GM13977 (cell line): ENCODE results near the gene NENF.

ENCODE experiments used
- DNase-seq: peaks from one replicate; pipeline ENCODE4 v3.0.0; 2012; ENCODE audit warnings: low spot score
- in situ Hi-C: fragments of 300-500 bp; cut with MboI; formaldehyde crosslinking; loops from one replicate; pipeline ENCODE4 v1.12.0; 2022; ENCODE audit warnings: low sequenced_read_pairs, low pct_unique_long_range_greater_than_20kb, mixed read lengths, inconsistent platforms; ENCODE audit not compliant: unreplicated experiment
- TF ChIP-seq, protein P1 (sequence below): IDR thresholded peaks from 2 replicates; pipeline ENCODE4 v1.5.1; 2012; ENCODE audit warnings: mild to moderate bottlenecking, control low read depth; ENCODE audit not compliant: insufficient read depth; ENCODE audit errors: extremely low read depth, missing control alignments

The NENF gene

DNA sequence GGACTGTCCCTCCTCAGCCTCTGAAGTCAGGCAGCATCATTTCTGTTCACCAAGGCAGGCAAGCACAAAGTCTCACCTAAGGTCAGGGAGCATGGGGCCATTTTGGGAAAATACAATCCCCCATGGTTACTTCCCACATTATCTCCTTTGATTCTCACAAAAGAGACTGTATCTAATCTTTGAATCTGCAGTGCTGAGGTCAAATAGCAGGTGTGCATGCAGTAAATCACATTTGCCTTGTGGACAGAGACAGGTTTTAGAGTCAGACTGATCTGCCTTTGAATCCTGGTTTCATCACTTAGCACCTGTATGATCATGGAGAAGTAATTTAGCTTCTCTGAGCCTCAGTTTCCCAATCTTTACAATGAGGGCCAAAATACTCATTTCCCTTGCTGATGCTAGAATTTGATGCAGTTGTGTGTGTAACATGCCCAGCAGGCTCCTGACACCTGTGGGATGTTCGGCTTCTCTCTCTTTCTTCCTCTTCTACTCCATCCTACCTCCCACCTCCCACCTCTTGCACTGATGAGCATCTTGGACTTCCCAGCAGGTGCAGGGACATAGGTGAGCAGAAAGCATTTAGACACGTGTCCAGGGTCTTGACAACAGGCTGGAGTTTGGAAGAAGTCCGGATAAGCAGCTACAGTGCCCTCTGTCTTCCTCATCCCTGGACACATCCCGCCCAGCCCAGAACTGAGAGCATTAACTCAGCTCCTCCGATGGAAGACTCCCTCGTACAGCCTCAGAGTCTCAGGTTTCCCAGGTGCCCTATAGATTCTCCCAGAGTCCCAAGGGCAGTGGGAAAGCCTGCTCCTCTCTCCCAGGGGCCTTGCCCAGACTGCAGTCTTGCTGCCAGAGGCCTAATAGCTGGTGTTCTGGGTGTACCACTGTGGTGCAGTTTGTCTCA, 18.9 kb downstream of the NENF start:
- in situ Hi-C loops: loop anchor here (25.0 kb wide), 1 partner anchor 536 kb away; no protein-coding TSS in a partner anchor
- DNase-seq: no peak
- TF ChIP-seq, protein P1, sequence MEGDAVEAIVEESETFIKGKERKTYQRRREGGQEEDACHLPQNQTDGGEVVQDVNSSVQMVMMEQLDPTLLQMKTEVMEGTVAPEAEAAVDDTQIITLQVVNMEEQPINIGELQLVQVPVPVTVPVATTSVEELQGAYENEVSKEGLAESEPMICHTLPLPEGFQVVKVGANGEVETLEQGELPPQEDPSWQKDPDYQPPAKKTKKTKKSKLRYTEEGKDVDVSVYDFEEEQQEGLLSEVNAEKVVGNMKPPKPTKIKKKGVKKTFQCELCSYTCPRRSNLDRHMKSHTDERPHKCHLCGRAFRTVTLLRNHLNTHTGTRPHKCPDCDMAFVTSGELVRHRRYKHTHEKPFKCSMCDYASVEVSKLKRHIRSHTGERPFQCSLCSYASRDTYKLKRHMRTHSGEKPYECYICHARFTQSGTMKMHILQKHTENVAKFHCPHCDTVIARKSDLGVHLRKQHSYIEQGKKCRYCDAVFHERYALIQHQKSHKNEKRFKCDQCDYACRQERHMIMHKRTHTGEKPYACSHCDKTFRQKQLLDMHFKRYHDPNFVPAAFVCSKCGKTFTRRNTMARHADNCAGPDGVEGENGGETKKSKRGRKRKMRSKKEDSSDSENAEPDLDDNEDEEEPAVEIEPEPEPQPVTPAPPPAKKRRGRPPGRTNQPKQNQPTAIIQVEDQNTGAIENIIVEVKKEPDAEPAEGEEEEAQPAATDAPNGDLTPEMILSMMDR: no peak

DNA sequence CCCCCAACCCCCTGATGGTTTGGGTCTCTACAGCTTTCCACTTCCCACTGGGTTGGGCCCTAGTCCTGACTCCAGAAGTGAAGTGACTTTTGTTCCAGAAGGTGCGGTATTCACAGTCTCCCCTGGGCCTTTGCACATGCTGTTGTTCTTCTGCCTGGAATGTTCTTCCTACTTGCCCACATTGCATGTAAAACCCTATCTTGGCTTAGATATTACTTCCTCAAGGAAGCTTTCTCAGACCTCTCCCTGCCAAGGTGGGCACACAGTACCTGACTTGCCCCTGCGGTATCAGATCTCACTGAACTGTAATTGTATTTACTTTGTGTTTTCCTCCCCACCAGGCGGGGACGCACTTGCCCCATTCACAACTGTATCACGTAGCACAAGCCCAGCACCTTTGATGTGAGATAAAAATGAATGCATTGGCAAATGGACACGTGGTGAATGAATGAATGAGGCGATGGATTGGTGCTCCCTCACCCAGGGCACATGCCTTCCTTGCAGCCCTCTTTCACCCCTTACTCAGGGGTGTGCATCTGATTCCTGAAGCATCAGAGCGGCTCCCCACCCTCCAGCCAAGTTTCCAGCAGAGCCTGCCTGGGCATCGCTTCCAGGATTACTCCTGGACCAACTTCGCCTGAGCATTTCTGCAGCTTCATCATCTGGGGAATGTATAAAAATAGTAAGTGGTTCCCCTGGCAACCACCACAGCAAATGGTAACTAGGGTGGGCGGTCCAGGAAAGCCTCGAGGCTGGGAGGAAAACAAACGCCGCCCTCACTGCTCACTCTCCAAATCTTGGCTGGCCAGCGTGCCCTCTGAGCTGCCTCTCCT, 19.8 kb downstream of the NENF start:
- TF ChIP-seq, protein P1: no peak
- in situ Hi-C loops: loop anchor here (25.0 kb wide), 1 partner anchor 535 kb away; no protein-coding TSS in a partner anchor
- DNase-seq: no peak

DNA sequence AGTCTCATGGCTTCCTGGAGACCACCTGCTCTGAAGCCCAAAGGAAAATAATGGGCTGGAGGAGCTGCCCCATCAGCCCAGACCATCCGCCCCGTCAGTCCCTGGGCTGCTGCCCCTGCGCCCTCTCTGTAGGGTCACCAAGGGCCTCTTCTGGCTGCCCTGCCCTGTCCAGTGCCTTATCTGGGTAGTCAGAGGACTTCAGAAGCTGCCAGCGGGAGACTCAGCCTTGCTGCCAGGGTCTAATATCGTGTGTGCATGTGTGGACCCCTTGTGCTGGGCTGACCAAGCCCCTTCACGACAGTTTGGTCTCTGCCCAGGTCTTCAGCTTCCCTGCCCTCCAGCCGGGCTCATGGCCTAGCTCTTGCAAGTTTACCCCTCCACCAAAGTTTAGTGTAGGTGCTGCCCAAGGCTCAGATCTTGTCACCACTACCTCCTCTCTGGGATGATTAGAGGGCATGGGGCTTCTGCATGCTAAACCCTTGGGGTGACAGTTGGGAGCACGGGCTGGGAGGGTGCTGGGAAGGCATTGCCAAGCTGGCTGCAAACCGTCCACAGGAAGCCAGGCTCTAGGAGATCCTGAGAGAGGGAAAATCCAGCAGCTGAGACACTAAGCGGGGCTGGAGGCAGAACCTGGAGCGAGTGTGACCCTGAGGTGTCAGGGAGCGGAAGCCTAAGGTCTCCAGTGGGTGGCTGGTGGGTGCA, 20.6 kb downstream of the NENF start:
- TF ChIP-seq, protein P1: no peak
- in situ Hi-C loops: loop anchor here (25.0 kb wide), 1 partner anchor 534 kb away; no protein-coding TSS in a partner anchor
- DNase-seq: no peak

DNA sequence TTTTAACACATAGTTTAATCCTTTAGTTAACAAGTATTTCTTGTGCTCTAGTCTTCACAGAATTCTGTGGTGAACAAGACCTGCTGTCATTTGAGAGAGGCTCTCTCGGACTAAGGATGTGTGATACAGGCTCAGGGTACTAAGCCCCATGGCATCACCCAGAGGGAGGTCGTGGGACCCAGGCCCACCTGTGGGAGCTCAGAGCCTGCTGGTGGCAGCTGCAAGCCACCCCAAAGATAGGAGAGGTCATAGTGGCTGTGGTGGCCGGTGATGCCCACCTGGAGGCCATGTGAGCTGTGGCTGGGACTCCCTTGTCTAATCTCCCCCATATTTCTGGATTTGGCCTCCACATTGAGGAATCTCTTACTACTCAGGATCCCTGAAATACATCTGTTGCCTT, 22.0 kb downstream of the NENF start:
- in situ Hi-C loops: loop anchor here (25.0 kb wide), 1 partner anchor 533 kb away; no protein-coding TSS in a partner anchor

DNA sequence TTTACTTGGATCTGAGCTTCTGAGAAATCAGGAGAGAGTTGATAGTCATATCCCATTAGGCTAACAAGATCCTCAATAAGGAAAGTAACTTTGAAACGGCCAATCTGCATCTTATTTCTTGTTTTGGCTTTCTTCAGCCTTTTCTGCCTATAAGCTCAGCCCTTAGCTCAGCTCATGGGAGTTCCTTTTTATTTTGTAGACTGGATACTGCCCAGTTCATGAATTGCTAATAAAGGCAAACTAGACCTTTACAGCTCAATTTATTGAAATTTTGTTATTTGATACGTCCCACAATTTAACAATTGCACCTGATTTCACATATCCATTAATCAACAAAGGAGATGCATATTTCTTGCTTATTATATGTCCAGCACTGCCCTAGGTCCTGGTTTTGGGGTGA, 22.7 kb downstream of the NENF start:
- in situ Hi-C loops: loop anchor here (25.0 kb wide), 1 partner anchor 532 kb away; no protein-coding TSS in a partner anchor
- DNase-seq: no peak
- TF ChIP-seq, protein P1: no peak

More for the DNA sequence above, 22.0 kb downstream of the NENF start:
- TF ChIP-seq, protein P1: no peak
- DNase-seq: no peak
